IPS-15b (cell line): Measurements from ENCODE around the gene SRPX2.
"Not testable (repeated sequence)": the region's sequence is repeated elsewhere in the genome, so short reads cannot be mapped to it uniquely, and the experiment has no call there.

Experiments used
- H3K27me3 ChIP-seq: one replicate; pipeline ENCODE4 v1.6.1; 2013; ENCODE audit warnings: low read length; ENCODE audit not compliant: control insufficient read depth, insufficient read depth
- H3K36me3 ChIP-seq: one replicate; pipeline ENCODE4 v1.6.1; 2013; ENCODE audit warnings: low read length; ENCODE audit not compliant: control insufficient read depth, insufficient read depth
- H3K4me1 ChIP-seq: one replicate; pipeline ENCODE4 v1.6.1; 2013; ENCODE audit warnings: mild to moderate bottlenecking, low read length; ENCODE audit not compliant: control insufficient read depth, insufficient read depth
- H3K4me3 ChIP-seq: one replicate; pipeline ENCODE4 v1.5.1; 2013; ENCODE audit warnings: low read depth, low read length
- H3K9ac ChIP-seq: one replicate; pipeline ENCODE4 v1.6.1; 2013; ENCODE audit warnings: low read depth, mild to moderate bottlenecking, low read length
- H3K9me3 ChIP-seq: one replicate; pipeline ENCODE4 v1.6.1; 2013; ENCODE audit warnings: mild to moderate bottlenecking, low read length; ENCODE audit not compliant: control insufficient read depth, insufficient read depth

The SRPX2 gene

DNA sequence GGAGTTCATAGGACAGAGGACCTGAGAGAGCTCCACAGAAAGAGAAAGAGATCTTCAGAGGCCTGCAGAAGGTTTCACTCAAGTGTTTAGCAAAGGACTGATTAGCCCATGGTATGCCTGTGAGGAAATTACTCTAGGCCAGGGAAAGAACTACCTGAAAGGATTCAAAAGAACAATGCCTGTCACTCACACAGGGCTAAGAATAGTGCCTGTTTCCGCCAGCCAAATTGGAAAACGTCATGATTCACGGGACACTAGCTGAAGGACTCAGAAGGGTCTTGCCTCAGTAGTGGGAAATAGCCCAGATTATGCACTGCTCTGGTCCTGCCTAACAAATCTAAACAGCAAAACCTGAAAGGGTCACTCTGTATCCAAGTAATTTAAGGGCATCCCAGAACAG lies 66.8 kb downstream of the SRPX2 start:
- H3K9ac ChIP-seq, result no peak overlapping the region
- no peaks in the 10 kb centered on the region for H3K4me1 ChIP-seq
- H3K36me3 ChIP-seq, result no peaks in the 10 kb centered on the region
- H3K4me3 ChIP-seq, result no peak overlapping the region
- H3K9me3 ChIP-seq, result no peaks in the 10 kb centered on the region
- no peaks in the 10 kb centered on the region for H3K27me3 ChIP-seq

DNA sequence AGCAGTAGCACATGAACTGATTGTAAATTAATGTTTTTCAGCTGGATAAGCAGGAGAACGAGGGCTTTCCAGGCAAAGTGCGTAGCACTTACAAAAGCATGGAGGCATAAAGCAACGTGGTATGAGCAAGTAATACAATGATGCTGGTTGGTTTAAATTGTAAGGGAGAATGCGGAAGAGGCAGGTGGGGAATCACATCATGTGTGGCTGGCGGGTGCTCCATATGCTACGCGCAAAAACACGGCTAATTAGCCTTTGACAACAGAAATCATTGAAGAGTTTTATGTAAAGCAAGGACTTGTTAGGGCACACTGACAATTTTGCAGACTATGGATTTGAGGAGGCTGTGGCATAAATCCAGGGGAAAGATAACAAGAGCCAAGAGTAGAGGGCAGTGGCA lies 73.4 kb downstream of the SRPX2 start:
- Histone ChIP-seq H3K9me3 (no peaks in the 10 kb centered on the region), H3K4me3 (no peak overlapping the region), H3K4me1 (no peaks in the 10 kb centered on the region), H3K36me3 (no peaks in the 10 kb centered on the region), H3K27me3 (no peaks in the 10 kb centered on the region), H3K9ac (no peak overlapping the region)

- Histone ChIP-seq H3K27me3 (no peaks in the 10 kb centered on the region), H3K9ac (no peak overlapping the region), H3K9me3 (no peaks in the 10 kb centered on the region), H3K4me3 (no peak overlapping the region), H3K4me1 (no peaks in the 10 kb centered on the region), H3K36me3 (no peaks in the 10 kb centered on the region)
Measured at GRCh38 chrX:100719139-100719538, 75.1 kb downstream of the SRPX2 start.

GRCh38 chrX:100720301-100720700 lies 76.3 kb downstream of the SRPX2 start:
- Histone ChIP-seq H3K4me1 (no peaks in the 10 kb centered on the region), H3K9me3 (no peaks in the 10 kb centered on the region), H3K9ac (no peak overlapping the region), H3K27me3 (no peaks in the 10 kb centered on the region), H3K36me3 (no peaks in the 10 kb centered on the region), H3K4me3 (no peak overlapping the region)

DNA sequence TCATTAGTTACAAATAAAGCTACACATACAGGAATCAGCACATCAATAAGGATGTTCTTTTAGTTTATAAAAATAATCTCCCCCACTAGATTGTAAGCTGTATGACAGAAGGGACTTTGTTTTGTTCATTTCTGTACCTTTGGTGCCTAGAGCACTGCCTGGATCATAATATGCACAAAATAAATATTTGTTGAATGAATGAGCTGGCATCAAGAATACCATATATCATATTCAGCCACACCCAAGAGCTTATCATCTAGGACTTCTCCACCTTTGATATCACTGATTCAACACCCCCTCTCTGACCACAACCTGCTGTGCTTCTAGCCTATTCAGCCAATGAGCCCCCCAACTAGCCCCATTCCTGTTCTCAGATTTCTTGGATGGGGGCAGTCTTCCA lies 77.3 kb downstream of the SRPX2 start:
- Histone ChIP-seq H3K4me1 (no peaks in the 10 kb centered on the region), H3K9ac (no peak overlapping the region), H3K4me3 (no peak overlapping the region), H3K36me3 (no peaks in the 10 kb centered on the region), H3K27me3 (peaks cover 2% of the 10 kb centered on the region), H3K9me3 (no peaks in the 10 kb centered on the region)

GRCh38 chrX:100724006-100724405 lies 80.0 kb downstream of the SRPX2 start:
- not testable (repeated sequence) for H3K9me3 ChIP-seq, H3K4me1 ChIP-seq, H3K9ac ChIP-seq, H3K4me3 ChIP-seq, H3K36me3 ChIP-seq
- H3K27me3 ChIP-seq, result peaks cover 11% of the 10 kb centered on the region
